ENCODE results near the gene QSOX2. TPM values are rescaled to one million over a fixed set of nuclear protein-coding genes. Genes with fewer than 3 reads are reported as not detected.

Gene QSOX2
- polyA plus RNA-seq, 2 of the 4 experiments (the other 2 are of a cell fraction) = 22.3 to 30.2 TPM

DNA sequence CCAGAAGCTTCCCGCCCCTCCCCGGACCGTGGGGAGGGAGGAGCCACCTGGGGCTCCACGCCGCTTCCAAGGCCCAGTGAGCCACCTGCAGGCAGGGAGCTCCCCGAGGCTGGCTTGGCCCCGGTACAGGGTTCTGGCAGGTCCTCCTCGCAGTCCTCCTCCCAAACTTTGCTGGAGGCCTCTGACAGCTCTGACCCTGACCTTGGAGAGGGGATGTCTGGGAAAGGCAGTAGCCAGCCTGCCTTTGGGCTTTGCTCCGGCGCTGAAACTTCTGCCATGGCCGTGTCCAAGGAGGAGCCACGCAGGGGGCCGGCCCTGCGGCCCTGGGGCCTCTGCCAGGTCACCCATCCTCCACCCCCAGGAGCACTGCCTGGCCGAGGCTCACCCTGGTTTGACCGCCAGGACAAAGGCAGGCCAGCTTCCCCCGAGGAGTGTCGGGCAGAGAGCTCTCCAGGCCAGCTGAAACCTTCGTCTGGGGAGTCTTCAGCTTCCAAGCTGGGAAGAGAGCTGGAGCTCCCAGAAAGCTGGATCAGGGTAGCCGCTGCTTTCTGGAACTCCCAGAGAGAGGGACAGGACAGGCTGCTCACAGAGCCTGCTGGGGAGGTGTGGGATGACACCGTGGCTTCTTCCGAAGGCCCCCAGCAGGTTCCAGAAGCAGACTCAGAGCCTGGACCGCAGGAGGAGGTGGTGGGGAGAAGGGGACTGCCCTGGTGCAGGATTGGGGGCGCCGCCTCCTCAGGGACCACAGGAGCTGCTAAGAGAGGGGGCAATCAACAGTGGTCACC is 9.0 kb upstream of the QSOX2 start:
- no peak overlapping the region for H3K4me2 ChIP-seq
- H3K4me1 ChIP-seq = peaks cover 4% of the 10 kb centered on the region; the same call in 1 of the 3 replicates
- H3K9me3 ChIP-seq = no peaks in the 10 kb centered on the region
- H3K4me3 ChIP-seq = no peak overlapping the region
- DNase-seq (ENCODE audit: low read depth in 1 of 2, low spot score in 1 of 2) = peak; percentile 29 to 38
- WGBS (ENCODE audit: missing lambda C conversion rate) = 58% methylated on average over 11 of the region's 25 CpGs
- ChIA-PET POLR2A (interaction anchor here (1.5 kb wide), 1 partner anchor 13 kb away, joined by 5 read pairs; no protein-coding TSS in a partner anchor), CTCF (interaction anchor here (0.7 to 3.4 kb wide), 6 partner anchors 12 to 122 kb away, joined by 3 to 14 read pairs (median 4); no protein-coding TSS in a partner anchor)
- peak; percentile 37 to 56; a peak in 4 of 6 replicates for ATAC-seq
- TF ChIP-seq NPAS2 (CRISPR knock-in tag; IDR thresholded peaks at IDR 0.05; ENCODE audit: borderline replicate concordance) = no peak
- no peak for TF ChIP-seq KDM5A (IDR thresholded peaks at IDR 0.05)
- no peak for TF ChIP-seq HDAC2 (IDR thresholded peaks at IDR 0.05)
- TF ChIP-seq MAZ (IDR thresholded peaks at IDR 0.05; ENCODE audit: borderline replicate concordance, low read depth, low read length) = no peak
- no peak for TF ChIP-seq EHMT2 (IDR thresholded peaks at IDR 0.05; ENCODE audit: low read depth)
- TF ChIP-seq MAFK (IDR thresholded peaks at IDR 0.05; ENCODE audit: partially characterized antibody) = no peak
- TF ChIP-seq ZSCAN20 (CRISPR knock-in tag; IDR thresholded peaks at IDR 0.05) = no peak
- TF ChIP-seq HEYL (CRISPR knock-in tag; IDR thresholded peaks at IDR 0.05) = no peak
- no peak for TF ChIP-seq HOXA7 (CRISPR knock-in tag; IDR thresholded peaks at IDR 0.05)
- TF ChIP-seq SMC3 (IDR thresholded peaks at IDR 0.05) = no peak
- no peak for TF ChIP-seq ZFP36 (IDR thresholded peaks at IDR 0.05; ENCODE audit: borderline replicate concordance, partially characterized antibody)
- no peak for TF ChIP-seq PHF8 (IDR thresholded peaks at IDR 0.05; ENCODE audit: borderline replicate concordance, low read depth)
- TF ChIP-seq ZC3H11A (IDR thresholded peaks at IDR 0.05) = no peak
- TF ChIP-seq, protein P1, sequence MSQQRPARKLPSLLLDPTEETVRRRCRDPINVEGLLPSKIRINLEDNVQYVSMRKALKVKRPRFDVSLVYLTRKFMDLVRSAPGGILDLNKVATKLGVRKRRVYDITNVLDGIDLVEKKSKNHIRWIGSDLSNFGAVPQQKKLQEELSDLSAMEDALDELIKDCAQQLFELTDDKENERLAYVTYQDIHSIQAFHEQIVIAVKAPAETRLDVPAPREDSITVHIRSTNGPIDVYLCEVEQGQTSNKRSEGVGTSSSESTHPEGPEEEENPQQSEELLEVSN (IDR thresholded peaks at IDR 0.05; ENCODE audit: borderline replicate concordance, low read depth) = no peak
- no peak for TF ChIP-seq RAD21 (conservative IDR thresholded peaks at IDR 0.05 in 1 of 2, IDR thresholded peaks at IDR 0.05 in 1 of 2)
- no peak for TF ChIP-seq CEBPB (IDR thresholded peaks at IDR 0.05)
- no peak for TF ChIP-seq CHD4 (IDR thresholded peaks at IDR 0.05; ENCODE audit: borderline replicate concordance)
- H3K27ac ChIP-seq = no peak overlapping the region
- no peak for FAIRE-seq

DNA sequence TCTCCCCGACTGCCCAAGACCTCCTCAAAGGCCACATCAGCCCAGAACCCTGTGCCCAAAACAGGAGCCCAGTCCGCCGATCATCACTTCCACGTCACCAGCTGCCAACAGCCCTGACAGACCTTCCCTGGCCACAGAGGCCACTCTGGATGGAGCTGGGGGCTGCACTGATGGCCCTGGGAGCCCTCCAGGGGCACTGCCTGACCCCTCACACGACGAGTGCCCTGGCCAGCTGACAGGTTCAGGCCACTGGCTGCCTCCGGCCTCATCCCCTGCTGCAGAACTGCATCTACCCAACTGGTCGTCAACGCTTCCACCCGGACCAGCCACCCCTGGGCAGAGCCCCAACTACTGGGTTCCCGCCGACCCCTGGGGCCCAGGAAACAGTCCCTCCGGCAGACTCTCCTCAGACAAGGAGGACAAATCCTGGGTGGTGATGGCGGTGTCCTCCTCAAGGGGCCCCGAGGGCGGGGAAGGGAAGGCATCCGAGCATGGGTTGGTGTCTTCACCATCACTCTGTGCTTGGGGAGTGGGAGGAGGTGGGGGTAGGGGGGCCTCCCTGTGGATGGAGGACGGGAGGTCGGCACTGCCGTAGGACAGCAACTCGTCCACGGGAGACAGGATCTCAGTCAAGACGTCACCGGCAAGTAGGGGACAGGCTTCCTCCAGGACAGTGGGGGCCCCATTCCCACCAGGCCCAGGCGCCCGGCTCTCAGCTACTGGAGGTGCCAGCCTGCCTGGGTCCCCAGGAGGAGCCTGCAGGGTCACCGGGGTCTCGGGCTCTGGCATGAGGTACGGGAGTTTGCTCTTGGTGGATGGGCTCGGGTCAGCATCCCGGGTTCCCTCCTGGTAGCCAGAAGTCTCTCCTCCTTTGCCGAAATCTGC is 7.9 kb upstream of the QSOX2 start:
- Histone ChIP-seq H3K27ac (no peak overlapping the region), H3K4me2 (no peak overlapping the region), H3K4me1 (peaks cover 4% of the 10 kb centered on the region; the same call in 1 of the 3 replicates), H3K9me3 (no peaks in the 10 kb centered on the region), H3K4me3 (no peak overlapping the region)
- POLR2A ChIA-PET = interaction anchor here (1.5 kb wide), 1 partner anchor 14 kb away, joined by 5 read pairs; no protein-coding TSS in a partner anchor
- no peak for FAIRE-seq
- CTCF ChIA-PET = interaction anchor here (0.7 to 3.4 kb wide), 9 partner anchors 8 to 120 kb away, joined by 3 to 14 read pairs (median 3); no protein-coding TSS in a partner anchor
- no peak for TF ChIP-seq CBX8 (IDR thresholded peaks at IDR 0.05)
- no peak for TF ChIP-seq ZFP36 (IDR thresholded peaks at IDR 0.05; ENCODE audit: borderline replicate concordance, partially characterized antibody)
- TF ChIP-seq FOSL2 (IDR thresholded peaks at IDR 0.05) = no peak
- TF ChIP-seq FOSL2 (CRISPR knock-in tag; IDR thresholded peaks at IDR 0.05) = no peak
- TF ChIP-seq RCOR1 (IDR thresholded peaks at IDR 0.05; ENCODE audit: low read depth, low read length) = no peak
- TF ChIP-seq GATA3 (IDR thresholded peaks at IDR 0.05; ENCODE audit: borderline replicate concordance) = no peak
- no peak for TF ChIP-seq FOXS1 (CRISPR knock-in tag; IDR thresholded peaks at IDR 0.05)
- TF ChIP-seq JUN (IDR thresholded peaks at IDR 0.05) = no peak
- TF ChIP-seq POLR2AphosphoS2 (conservative IDR thresholded peaks at IDR 0.05; ENCODE audit: low read length) = no peak
- no peak for TF ChIP-seq MAZ (IDR thresholded peaks at IDR 0.05; ENCODE audit: borderline replicate concordance, low read depth, low read length)
- 79% methylated on average over 23 of the region's 32 CpGs for WGBS (ENCODE audit: missing lambda C conversion rate)
- DNase-seq (ENCODE audit: low read depth in 1 of 2, low spot score in 1 of 2) = no peak
- ATAC-seq = no peak
